HUES64 (cell line): ENCODE measurements around the gene IL4R.
"Not testable (repeated sequence)": the region's sequence is repeated elsewhere in the genome, so short reads cannot be mapped to it uniquely, and the experiment has no call there.

Experiments used
- H3K27ac ChIP-seq: 2 replicates; pipeline ENCODE4 v1.7.0; 2013; ENCODE audit warnings: low read depth, low read length, inconsistent platforms
- H3K27me3 ChIP-seq: 2 replicates; pipeline ENCODE4 v1.6.1; 2013; ENCODE audit warnings: mild to moderate bottlenecking, low read length; ENCODE audit not compliant: insufficient read depth
- H3K36me3 ChIP-seq: 2 replicates; pipeline ENCODE4 v1.6.1; 2013; ENCODE audit warnings: mild to moderate bottlenecking, low read length; ENCODE audit not compliant: insufficient read depth
- H3K4me1 ChIP-seq: 2 replicates; pipeline ENCODE4 v1.6.1; 2013; ENCODE audit warnings: mild to moderate bottlenecking, low read length, moderate library complexity; ENCODE audit not compliant: insufficient read depth
- H3K4me3 ChIP-seq: 2 replicates; pipeline ENCODE4 v1.5.1; 2013; ENCODE audit warnings: mild to moderate bottlenecking, low read length, moderate library complexity
- H3K9ac ChIP-seq: 2 replicates; pipeline ENCODE4 v1.6.1; 2013; ENCODE audit warnings: mild to moderate bottlenecking, low read depth, low read length
- H3K9me3 ChIP-seq: 2 replicates; pipeline ENCODE4 v1.6.1; 2013; ENCODE audit warnings: low read depth, low read length; ENCODE audit not compliant: insufficient read depth
- WGBS: fragments of 150-250, 120-280 bp; methylation state at CpG from one replicate; pipeline ENCODE4 v1.1.7; 2013; ENCODE audit warnings: missing lambda C conversion rate; 5-methylcytosine and 5-hydroxymethylcytosine counted together

IL4R gene

GRCh38 chr16:27324851-27325301 is 11.1 kb downstream of the IL4R start:
- Histone ChIP-seq H3K27me3 (no peaks in the 10 kb centered on the region), H3K9me3 (0 out of 2 replicates have a peak, but pooled peaks cover 2% of the 10 kb centered on the region), H3K4me1 (peaks cover 24% of the 10 kb centered on the region; the same call in 1 of the 2 replicates), H3K4me3 (no peak overlapping the region), H3K27ac (peak overlapping the region; percentile 45), H3K9ac (no peak overlapping the region), H3K36me3 (no peaks in the 10 kb centered on the region)
- WGBS, result 69% methylated on average over 12 of the region's 12 CpGs

- WGBS, result 76% methylated on average over 8 of the region's 8 CpGs
- Histone ChIP-seq H3K4me1 (peaks cover 30% of the 10 kb centered on the region; the same call in 1 of the 2 replicates), H3K4me3 (no peak overlapping the region), H3K36me3 (no peaks in the 10 kb centered on the region), H3K9me3 (0 out of 2 replicates have a peak, but pooled peaks cover 2% of the 10 kb centered on the region), H3K27me3 (no peaks in the 10 kb centered on the region), H3K27ac (peak overlapping the region; percentile 92; the same call in 1 of the 2 replicates), H3K9ac (no peak overlapping the region)
Observed at GRCh38 chr16:27325736-27326135, 12.0 kb downstream of the IL4R start.

- Histone ChIP-seq H3K27me3 (no peaks in the 10 kb centered on the region), H3K27ac (peak overlapping the region; percentile 92), H3K4me1 (peaks cover 32% of the 10 kb centered on the region; the same call in 1 of the 2 replicates), H3K36me3 (peaks cover 4% of the 10 kb centered on the region; the same call in 1 of the 2 replicates), H3K4me3 (no peak overlapping the region), H3K9me3 (0 out of 2 replicates have a peak, but pooled peaks cover 2% of the 10 kb centered on the region), H3K9ac (peak overlapping the region; percentile 39; the same call in 1 of the 2 replicates)
- WGBS, result 90% methylated on average over 6 of the region's 6 CpGs
Observed at GRCh38 chr16:27326251-27326650, 12.5 kb downstream of the IL4R start.

GRCh38 chr16:27326738-27327585 is 13.2 kb downstream of the IL4R start:
- Histone ChIP-seq H3K4me3 (no peak overlapping the region), H3K9ac (peak overlapping the region; percentile 39; the same call in 1 of the 2 replicates), H3K27ac (peak overlapping the region; percentile 92), H3K4me1 (peaks cover 32% of the 10 kb centered on the region; the same call in 1 of the 2 replicates), H3K27me3 (no peaks in the 10 kb centered on the region), H3K9me3 (0 out of 2 replicates have a peak, but pooled peaks cover 2% of the 10 kb centered on the region), H3K36me3 (peaks cover 8% of the 10 kb centered on the region; the same call in 1 of the 2 replicates)
- WGBS, result 9% methylated on average over 18 of the region's 19 CpGs

GRCh38 chr16:27327586-27327915 is 13.8 kb downstream of the IL4R start:
- H3K9me3 ChIP-seq, result 0 out of 2 replicates have a peak, but pooled peaks cover 2% of the 10 kb centered on the region
- 0 out of 2 replicates have a peak overlapping the region, but pooled peaks have one; percentile 10 for H3K9ac ChIP-seq
- H3K27me3 ChIP-seq, result no peaks in the 10 kb centered on the region
- H3K36me3 ChIP-seq, result peaks cover 8% of the 10 kb centered on the region; the same call in 1 of the 2 replicates
- WGBS, result 21% methylated on average over 2 of the region's 3 CpGs
- peaks cover 34% of the 10 kb centered on the region; the same call in 1 of the 2 replicates for H3K4me1 ChIP-seq
- no peak overlapping the region for H3K4me3 ChIP-seq
- H3K27ac ChIP-seq, result peak overlapping the region; percentile 87; the same call in 1 of the 2 replicates

GRCh38 chr16:27328937-27329336 is 15.2 kb downstream of the IL4R start:
- H3K27ac ChIP-seq, result no peak overlapping the region
- peaks cover 8% of the 10 kb centered on the region; the same call in 1 of the 2 replicates for H3K36me3 ChIP-seq
- no peak overlapping the region for H3K9ac ChIP-seq
- H3K9me3 ChIP-seq, result 0 out of 2 replicates have a peak, but pooled peaks cover 2% of the 10 kb centered on the region
- 88% methylated on average over 5 of the region's 5 CpGs for WGBS
- no peak overlapping the region for H3K4me3 ChIP-seq
- peaks cover 34% of the 10 kb centered on the region; the same call in 1 of the 2 replicates for H3K4me1 ChIP-seq
- H3K27me3 ChIP-seq, result no peaks in the 10 kb centered on the region

- H3K27ac ChIP-seq, H3K36me3 ChIP-seq, H3K4me3 ChIP-seq, H3K9ac ChIP-seq, H3K9me3 ChIP-seq, H3K27me3 ChIP-seq: not testable (repeated sequence)
- H3K4me1 ChIP-seq, result peaks cover 29% of the 10 kb centered on the region; the same call in 1 of the 2 replicates
- WGBS, result 91% methylated on average over 8 of the region's 8 CpGs
Observed at GRCh38 chr16:27329376-27330079, 15.8 kb downstream of the IL4R start.

- no peak overlapping the region for H3K9ac ChIP-seq
- no peak overlapping the region for H3K4me3 ChIP-seq
- WGBS, result 83% methylated on average over 5 of the region's 5 CpGs
- no peak overlapping the region; the same call in 1 of the 2 replicates for H3K27ac ChIP-seq
- peaks cover 26% of the 10 kb centered on the region; the same call in 1 of the 2 replicates for H3K4me1 ChIP-seq
- no peaks in the 10 kb centered on the region for H3K27me3 ChIP-seq
- H3K36me3 ChIP-seq, result peaks cover 8% of the 10 kb centered on the region; the same call in 1 of the 2 replicates
- H3K9me3 ChIP-seq, result 0 out of 2 replicates have a peak, but pooled peaks cover 2% of the 10 kb centered on the region
Observed at GRCh38 chr16:27330542-27330941, 16.8 kb downstream of the IL4R start.

GRCh38 chr16:27332105-27332504 is 18.3 kb downstream of the IL4R start:
- Histone ChIP-seq H3K27me3 (no peaks in the 10 kb centered on the region), H3K4me1 (peaks cover 13% of the 10 kb centered on the region; the same call in 1 of the 2 replicates), H3K27ac (no peak overlapping the region), H3K9me3 (0 out of 2 replicates have a peak, but pooled peaks cover 2% of the 10 kb centered on the region), H3K4me3 (no peak overlapping the region), H3K36me3 (peaks cover 8% of the 10 kb centered on the region; the same call in 1 of the 2 replicates), H3K9ac (no peak overlapping the region)
- 84% methylated on average over 4 of the region's 6 CpGs for whole genome bisulfite sequencing

GRCh38 chr16:27333104-27333503 is 19.3 kb downstream of the IL4R start:
- 93% methylated on average over 6 of the region's 6 CpGs for WGBS
- 0 out of 2 replicates have a peak, but pooled peaks cover 2% of the 10 kb centered on the region for H3K9me3 ChIP-seq
- H3K27me3 ChIP-seq, result no peaks in the 10 kb centered on the region
- no peak overlapping the region for H3K4me3 ChIP-seq
- H3K9ac ChIP-seq, result no peak overlapping the region
- peaks cover 8% of the 10 kb centered on the region; the same call in 1 of the 2 replicates for H3K36me3 ChIP-seq
- peaks cover 10% of the 10 kb centered on the region; the same call in 1 of the 2 replicates for H3K4me1 ChIP-seq
- H3K27ac ChIP-seq, result no peak overlapping the region
